ENCODE data around the gene B4GALT3. TPM values are rescaled to one million over a fixed set of nuclear protein-coding genes. Genes with fewer than 3 reads are reported as not detected.

Gene B4GALT3
- polyA plus RNA-seq, 3 donors from 2014 or later: 38.7 to 68.0 (median 49.6) TPM

DNA sequence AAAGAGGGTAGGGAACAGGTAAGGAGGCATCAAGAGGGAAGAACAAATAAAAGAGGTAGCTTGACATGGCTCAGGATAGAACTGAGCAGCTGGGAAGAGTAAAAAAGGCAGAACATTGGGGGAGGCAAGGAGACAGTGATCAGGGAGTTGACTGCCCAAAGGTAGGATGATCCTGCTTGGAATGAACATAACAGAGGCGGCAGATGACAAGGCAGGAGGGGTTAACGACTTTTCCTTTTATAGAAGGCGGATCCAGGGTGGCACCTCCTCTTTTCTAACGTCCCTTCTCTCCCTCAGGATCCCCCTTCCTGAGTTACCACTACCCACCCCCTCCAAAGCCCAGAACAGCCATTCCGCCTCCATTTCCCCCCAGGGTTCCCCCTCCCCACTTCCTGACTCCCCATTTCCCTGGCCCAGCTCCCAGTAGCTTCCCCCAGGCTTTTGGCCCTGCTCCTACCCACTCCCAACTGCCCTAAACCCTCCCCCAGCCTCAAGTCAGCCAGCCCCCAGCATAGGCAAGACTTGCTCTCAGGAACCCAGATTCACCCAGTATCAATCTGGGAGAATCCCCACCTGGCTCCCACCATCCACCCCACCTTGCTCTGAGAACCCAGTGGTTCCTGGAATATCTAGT lies 22.3 kb upstream of the B4GALT3 start:
- no peak for DNase-seq
- Mint-ChIP-seq H3K27ac (peak overlapping the region in 4 of 6 donors; percentile 83 to 98 (median 96)), H3K4me3 (peak overlapping the region in 2 of 5 donors; percentile 5 to 44), H3K36me3 (peaks cover 6 to 10% (median 7%) of the 10 kb centered on the region in 3 donors), H3K27me3 (ENCODE audit: low read depth in 3 of 3) (peaks cover 0 to 8% (median 5%) of the 10 kb centered on the region in 3 donors), H3K9me3 (no peaks in the 10 kb centered on the region), H3K4me1 (peaks cover 63 to 76% of the 10 kb centered on the region in 2 donors)

- Mint-ChIP-seq H3K9me3 (no peaks in the 10 kb centered on the region), H3K27me3 (ENCODE audit: low read depth in 3 of 3) (peaks cover 0 to 8% (median 5%) of the 10 kb centered on the region in 3 donors), H3K4me1 (peaks cover 63 to 75% of the 10 kb centered on the region in 2 donors), H3K4me3 (peak within 1 kb of the TSS in 2 of 5 donors; percentile 5 to 44), H3K27ac (peak within 1 kb of the TSS in 3 of 6 donors; percentile 20 to 96 (median 41)), H3K36me3 (peaks cover 0 to 4% (median under 1%) of the 10 kb centered on the region in 3 donors)
- no peak for DNase-seq
Measured at GRCh38 chr1:161198897-161199431, 21.7 kb upstream of the B4GALT3 start, which contains the start of gene ADAMTS4. Gene ADAMTS4 (minus strand): TSS chr1:161199054. CDS start chr1:161198627, 427 bp downstream.

GRCh38 chr1:161198194-161198896 lies 21.0 kb upstream of the B4GALT3 start:
- Mint-ChIP-seq H3K27me3 (ENCODE audit: low read depth in 3 of 3) (peaks cover 0 to 8% (median 5%) of the 10 kb centered on the region in 3 donors), H3K27ac (peak overlapping the region in 1 of 6 donors; percentile 41), H3K9me3 (no peaks in the 10 kb centered on the region), H3K4me3 (no peak overlapping the region), H3K36me3 (peaks cover 0 to 3% (median 0%) of the 10 kb centered on the region in 3 donors), H3K4me1 (peaks cover 63 to 73% of the 10 kb centered on the region in 2 donors)
- no peak for DNase-seq

DNA sequence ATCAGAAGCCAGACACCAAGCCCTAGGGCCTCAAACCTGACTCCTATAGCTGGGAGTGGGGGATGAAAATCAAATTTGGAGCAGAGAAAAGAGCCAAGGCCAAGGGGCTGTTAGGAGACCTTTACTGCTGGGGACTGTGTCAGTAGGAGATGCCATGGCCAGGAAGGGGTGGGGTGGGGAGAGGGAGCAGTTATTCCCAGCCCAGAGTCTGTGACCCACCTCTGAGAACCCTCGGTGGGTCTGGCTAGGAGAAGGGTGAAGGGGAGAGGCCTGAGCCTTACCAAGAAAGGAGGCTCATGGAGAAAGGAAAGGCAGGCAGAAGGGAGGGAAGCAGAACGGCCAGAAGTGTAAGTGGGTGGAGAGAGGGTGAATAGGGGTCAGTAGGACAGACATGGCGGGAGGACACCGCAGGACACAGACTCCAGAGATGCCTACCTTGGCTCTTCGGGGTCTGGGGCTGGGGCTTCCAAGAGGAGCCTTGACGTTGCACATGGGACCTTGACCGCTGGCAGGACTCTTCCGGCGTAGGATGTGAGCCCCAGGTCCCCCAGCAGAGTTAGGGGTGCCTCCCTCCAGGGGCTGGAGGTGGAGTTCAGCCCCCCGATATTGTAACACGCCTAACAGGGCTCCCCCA lies 20.4 kb upstream of the B4GALT3 start:
- Mint-ChIP-seq H3K27ac (peak overlapping the region in 1 of 6 donors; percentile 31), H3K27me3 (ENCODE audit: low read depth in 3 of 3) (peaks cover 0 to 8% (median 5%) of the 10 kb centered on the region in 3 donors), H3K4me3 (no peak overlapping the region), H3K36me3 (peaks cover 0 to 3% (median 0%) of the 10 kb centered on the region in 3 donors), H3K9me3 (no peaks in the 10 kb centered on the region), H3K4me1 (peaks cover 63 to 75% of the 10 kb centered on the region in 2 donors)
- no peak for DNase-seq

GRCh38 chr1:161196521-161197451 lies 19.5 kb upstream of the B4GALT3 start:
- Mint-ChIP-seq H3K9me3 (no peaks in the 10 kb centered on the region), H3K4me3 (no peak overlapping the region), H3K27me3 (ENCODE audit: low read depth in 3 of 3) (peaks cover 0 to 7% (median 4%) of the 10 kb centered on the region in 3 donors), H3K4me1 (peaks cover 63 to 75% of the 10 kb centered on the region in 2 donors), H3K27ac (peak overlapping the region in 3 of 6 donors; percentile 16 to 87 (median 31)), H3K36me3 (peaks cover 0 to 3% (median 0%) of the 10 kb centered on the region in 3 donors)
- DNase-seq: no peak

DNA sequence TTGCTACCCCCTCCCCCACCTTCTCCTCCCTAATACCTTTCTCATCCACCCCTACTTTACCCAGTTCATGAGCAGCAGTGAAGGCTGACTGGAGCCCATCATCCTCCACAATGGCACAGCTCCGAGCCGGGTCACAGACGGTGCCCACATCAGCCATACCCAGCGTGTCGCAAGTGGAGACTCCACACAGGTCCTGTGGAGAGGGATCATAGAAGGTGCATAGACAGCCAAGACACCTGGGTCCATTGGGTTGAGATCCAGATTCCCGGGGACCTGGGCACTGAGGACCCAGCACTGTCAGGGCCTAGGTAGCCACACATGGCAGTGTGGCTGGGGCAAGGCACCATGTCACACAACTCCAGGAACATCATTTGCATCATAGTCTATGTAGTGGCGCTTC lies 18.8 kb upstream of the B4GALT3 start:
- Mint-ChIP-seq H3K27me3 (ENCODE audit: low read depth in 3 of 3) (peaks cover 0 to 6% (median 4%) of the 10 kb centered on the region in 3 donors), H3K36me3 (peaks cover 0 to 3% (median 0%) of the 10 kb centered on the region in 3 donors), H3K4me3 (peak overlapping the region in 1 of 5 donors; percentile 51), H3K9me3 (no peaks in the 10 kb centered on the region), H3K4me1 (peaks cover 57 to 71% of the 10 kb centered on the region in 2 donors), H3K27ac (peak overlapping the region; percentile 12 to 97 (median 79))
- no peak for DNase-seq

DNA sequence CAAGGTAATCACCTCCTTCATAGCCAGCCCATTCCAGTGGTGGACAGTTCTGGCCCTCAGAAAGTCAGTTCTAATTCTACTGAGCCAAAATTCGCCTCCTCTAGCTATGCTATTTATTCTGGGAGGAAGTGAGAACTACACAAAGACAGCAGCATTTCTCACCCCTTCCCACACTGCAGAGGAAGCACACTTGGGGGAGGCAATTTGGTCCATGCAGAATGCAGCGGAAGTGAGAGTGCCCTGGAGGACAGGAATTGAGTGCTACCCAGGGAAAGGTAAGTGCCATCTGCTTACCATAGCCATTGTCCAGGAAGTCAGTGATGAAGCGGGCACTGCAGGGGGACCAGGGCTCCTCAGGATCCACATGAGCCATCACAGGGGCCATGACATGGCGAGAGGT lies 17.9 kb upstream of the B4GALT3 start:
- Mint-ChIP-seq H3K4me3 (peak overlapping the region; percentile 53 to 87 (median 84)), H3K4me1 (peaks cover 47 to 64% of the 10 kb centered on the region in 2 donors), H3K36me3 (peaks cover 0 to 3% (median 0%) of the 10 kb centered on the region in 3 donors), H3K9me3 (no peaks in the 10 kb centered on the region), H3K27ac (peak overlapping the region; percentile 87 to 97 (median 94)), H3K27me3 (ENCODE audit: low read depth in 3 of 3) (peaks cover 0 to 6% (median 2%) of the 10 kb centered on the region in 3 donors)
- peak; percentile 32 to 39 (median 33) for DNase-seq

GRCh38 chr1:161193561-161194235 lies 16.4 kb upstream of the B4GALT3 start:
- Mint-ChIP-seq H3K36me3 (peaks cover 0 to under 1% (median 0%) of the 10 kb centered on the region in 3 donors), H3K27me3 (ENCODE audit: low read depth in 3 of 3) (peaks cover 0 to 2% (median 0%) of the 10 kb centered on the region in 3 donors), H3K9me3 (no peaks in the 10 kb centered on the region), H3K4me1 (peaks cover 55 to 60% of the 10 kb centered on the region in 2 donors), H3K4me3 (peak overlapping the region in 1 of 5 donors; percentile 40), H3K27ac (peak overlapping the region in 5 of 6 donors; percentile 83 to 94 (median 93))
- DNase-seq: no peak

DNA sequence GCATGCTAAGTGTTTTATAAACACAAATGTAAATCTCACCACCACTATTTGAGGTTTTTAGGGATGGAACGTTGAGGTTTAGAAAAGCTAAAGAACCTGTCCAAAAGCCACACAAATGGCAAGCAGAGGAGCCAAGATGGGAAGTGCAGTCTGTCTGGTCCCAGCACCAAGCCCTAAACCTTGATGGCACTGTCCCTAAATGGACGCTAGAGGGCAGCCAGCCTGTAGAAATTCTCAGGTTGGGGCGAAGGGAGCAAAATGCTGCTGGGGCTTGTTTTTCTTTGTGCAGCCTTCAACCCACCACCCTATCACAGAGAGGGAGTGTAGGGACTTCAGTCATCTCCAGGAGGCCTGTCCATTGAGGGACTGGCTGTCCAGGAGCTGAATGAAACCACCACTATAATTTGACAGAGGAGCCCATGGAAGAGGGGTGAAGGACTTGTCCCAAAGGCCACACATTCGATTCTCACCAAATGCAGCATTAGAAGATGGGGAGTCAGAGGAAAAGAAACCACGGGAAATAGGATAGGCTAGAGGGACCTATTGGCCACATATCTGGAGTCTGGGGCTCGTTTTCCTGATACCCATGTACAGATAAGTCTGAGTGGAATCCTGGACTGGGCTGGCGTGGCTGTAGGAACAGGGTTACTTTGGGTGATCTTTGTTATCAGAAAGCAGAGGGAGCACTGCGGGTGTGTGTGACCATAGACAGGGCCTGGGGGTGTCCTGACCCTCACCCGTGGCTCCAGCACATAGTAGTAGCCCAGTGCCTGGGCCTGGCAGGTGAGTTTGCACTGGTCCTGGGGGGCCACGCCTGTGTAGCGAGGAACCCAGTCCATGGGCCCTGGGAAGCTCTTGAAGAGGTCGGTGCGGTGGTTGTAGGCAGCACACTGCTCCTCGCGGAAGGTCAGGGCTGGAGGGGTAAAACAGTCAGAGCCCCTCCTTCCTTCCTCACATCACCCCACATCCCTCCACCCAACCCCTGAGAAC lies 15.5 kb upstream of the B4GALT3 start:
- peak overlapping the region; percentile 73 to 94 (median 91) for H3K27ac Mint-ChIP-seq
- peaks cover 0 to 2% (median 0%) of the 10 kb centered on the region in 3 donors for H3K27me3 Mint-ChIP-seq (ENCODE audit: low read depth in 3 of 3)
- H3K36me3 Mint-ChIP-seq: no peaks in the 10 kb centered on the region
- DNase-seq: peak; percentile 64 to 75 (median 71)
- peak overlapping the region; percentile 21 to 69 (median 62) for H3K4me3 Mint-ChIP-seq
- H3K4me1 Mint-ChIP-seq: peaks cover 60 to 66% of the 10 kb centered on the region in 2 donors
- no peaks in the 10 kb centered on the region for H3K9me3 Mint-ChIP-seq

GRCh38 chr1:161191971-161192370 lies 14.7 kb upstream of the B4GALT3 start:
- Mint-ChIP-seq H3K4me1 (peaks cover 68 to 70% of the 10 kb centered on the region in 2 donors), H3K36me3 (no peaks in the 10 kb centered on the region), H3K9me3 (no peaks in the 10 kb centered on the region), H3K27ac (no peak overlapping the region), H3K4me3 (no peak overlapping the region), H3K27me3 (ENCODE audit: low read depth in 3 of 3) (peaks cover 0 to 2% (median 0%) of the 10 kb centered on the region in 3 donors)
- DNase-seq: no peak

DNA sequence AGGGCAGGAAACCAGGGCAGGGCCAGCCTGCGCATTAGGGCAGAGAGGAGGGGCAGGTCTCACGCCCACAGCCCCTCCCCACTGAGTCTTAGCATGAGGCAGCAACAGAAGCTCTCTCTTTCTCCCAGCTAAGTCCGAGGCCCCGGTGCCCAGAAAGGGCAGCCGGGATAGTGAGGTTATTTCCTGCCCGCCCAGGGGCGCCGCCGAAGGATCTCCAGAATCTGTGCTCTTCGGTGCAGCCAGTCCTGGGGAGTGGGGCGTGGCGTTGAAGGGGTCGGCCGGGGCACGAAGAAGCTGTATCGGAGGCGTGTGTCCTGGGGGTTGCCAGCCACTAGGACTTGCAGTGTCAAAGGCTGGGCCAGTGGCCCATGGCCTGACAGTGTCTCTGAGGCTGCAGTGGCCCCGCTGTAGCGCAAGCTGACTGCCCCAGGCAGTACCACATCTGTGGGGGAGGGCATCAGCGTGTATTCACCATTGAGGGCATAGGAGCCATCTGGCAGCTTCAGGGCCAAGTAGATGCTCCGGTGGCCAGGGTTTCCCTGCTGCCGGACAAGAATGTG lies 13.7 kb upstream of the B4GALT3 start:
- Mint-ChIP-seq H3K27ac (no peak overlapping the region), H3K36me3 (no peaks in the 10 kb centered on the region), H3K4me3 (no peak overlapping the region), H3K4me1 (peaks cover 70 to 75% of the 10 kb centered on the region in 2 donors), H3K9me3 (no peaks in the 10 kb centered on the region), H3K27me3 (ENCODE audit: low read depth in 3 of 3) (peaks cover 0 to 2% (median 0%) of the 10 kb centered on the region in 3 donors)
- no peak for DNase-seq

Data from immature natural killer cell (primary cell).